ENCODE data around the gene RELN. TPM values are rescaled to one million over a fixed set of nuclear protein-coding genes. Genes with fewer than 3 reads are reported as not detected.

The RELN gene
- total and polyA plus RNA-seq, 2 of the 13 experiments (the other 11 are each of a cell fraction or from before 2014, with no cell fraction given): 315 to 332 TPM

DNA sequence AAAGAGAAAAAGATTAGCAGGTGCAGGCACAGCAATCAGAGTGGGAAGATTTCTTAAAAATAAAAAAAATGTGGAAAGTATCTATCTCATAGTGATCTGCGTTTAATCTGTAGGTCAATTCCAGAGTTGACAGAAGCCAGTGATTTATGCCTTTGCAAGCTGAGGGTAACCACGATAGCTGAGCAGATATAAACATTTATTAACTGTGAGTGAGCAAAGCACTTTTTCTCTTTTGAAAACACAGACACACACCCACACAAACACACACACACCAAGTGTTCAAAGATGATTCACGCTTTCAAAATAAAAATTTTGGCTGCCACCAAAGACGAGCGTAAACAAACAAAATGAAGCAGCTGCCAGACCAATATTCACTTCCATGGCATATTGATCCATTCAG is 300.2 kb downstream of the RELN start (continued):
- TF ChIP-seq AGO1 (IDR thresholded peaks at IDR 0.05; ENCODE audit: low read depth, low read length, poor library complexity, severe bottlenecking) (no peak), ZNF589 (CRISPR knock-in tag; conservative IDR thresholded peaks at IDR 0.05) (no peak), ZNF431 (CRISPR knock-in tag; IDR thresholded peaks at IDR 0.05; ENCODE audit: borderline replicate concordance, low read depth) (no peak), ZNF230 (CRISPR knock-in tag; IDR thresholded peaks at IDR 0.05) (no peak)
- TF ChIP-seq, protein P1, sequence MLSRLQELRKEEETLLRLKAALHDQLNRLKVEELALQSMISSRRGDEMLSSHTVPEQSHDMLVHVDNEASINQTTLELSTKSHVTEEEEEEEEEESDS (CRISPR knock-in tag; IDR thresholded peaks at IDR 0.05; ENCODE audit: borderline replicate concordance): no peak

DNA sequence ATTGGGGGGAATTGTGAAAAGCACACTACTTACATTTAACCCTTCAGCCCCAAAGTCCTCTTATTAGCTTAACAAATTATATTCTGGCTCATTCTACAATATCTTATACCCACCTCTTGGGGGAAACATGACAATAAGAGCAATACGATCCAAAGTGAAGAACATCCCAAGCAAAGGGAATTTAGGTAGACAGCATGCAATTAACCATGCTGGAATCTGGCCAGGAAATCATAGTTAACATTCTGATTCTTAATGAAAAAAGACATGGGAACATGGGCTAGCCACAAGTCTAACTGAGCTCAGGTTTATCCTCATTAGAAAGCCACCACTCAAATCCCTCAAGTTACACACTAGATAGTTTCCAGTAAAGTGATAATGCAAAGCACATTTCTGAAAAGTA is 301.5 kb downstream of the RELN start:
- no peaks in the 10 kb centered on the region for H3K9me3 ChIP-seq (ENCODE audit: low read length)
- POLR2A ChIA-PET: no interaction called here
- no peaks in the 10 kb centered on the region for H3K79me2 ChIP-seq (ENCODE audit: insufficient read depth, low read length)
- no peak overlapping the region for H3K27ac ChIP-seq (ENCODE audit: extremely low read length, insufficient read depth, low read length)
- DNase-seq (ENCODE audit: low spot score) (no peak), ATAC-seq (no peak), FAIRE-seq (no peak)
- H3K4me2 ChIP-seq (ENCODE audit: low read depth, low read length): no peak overlapping the region
- no peak overlapping the region for H2AFZ ChIP-seq (ENCODE audit: low read length)
- H3K27me3 ChIP-seq (ENCODE audit: control insufficient read depth in 1 of 2, insufficient read depth in 2 of 2, low read length in 2 of 2): no peaks in the 10 kb centered on the region
- 100% methylated on average over 1 of the region's 1 CpG for WGBS (ENCODE audit: low lambda C conversion rate)
- CTCF ChIA-PET (ENCODE audit: low intra/inter-chr PET ratio, low total read pairs): no interaction called here
- H4K20me1 ChIP-seq (ENCODE audit: insufficient read depth, low read length): no peaks in the 10 kb centered on the region
- no peak overlapping the region for H3K4me3 ChIP-seq (replicated peaks in 1 of 3; ENCODE audit: insufficient read depth in 1 of 3, low read depth in 2 of 3, low read length in 3 of 3)
- peaks cover 0 to 8% of the 10 kb centered on the region in 2 experiments; a peak in 2 of 5 replicates for H3K36me3 ChIP-seq (replicated peaks in 1 of 2; ENCODE audit: control insufficient read depth in 1 of 2, insufficient read depth in 2 of 2, low read length in 2 of 2)
- TF ChIP-seq ZNF256 (CRISPR knock-in tag; conservative IDR thresholded peaks at IDR 0.05) (no peak), ZNF124 (CRISPR knock-in tag; IDR thresholded peaks at IDR 0.05) (no peak), ZNF160 (CRISPR knock-in tag; IDR thresholded peaks at IDR 0.05) (no peak), ZNF33B (CRISPR knock-in tag; IDR thresholded peaks at IDR 0.05) (no peak), NFYB (CRISPR knock-in tag; IDR thresholded peaks at IDR 0.05) (no peak), ZNF3 (CRISPR knock-in tag; IDR thresholded peaks at IDR 0.05) (no peak), ZNF761 (CRISPR knock-in tag; conservative IDR thresholded peaks at IDR 0.05) (no peak), PCBP1 (IDR thresholded peaks at IDR 0.05; ENCODE audit: borderline replicate concordance, low read depth, low read length) (no peak), ZNF329 (CRISPR knock-in tag; IDR thresholded peaks at IDR 0.05; ENCODE audit: low read depth) (no peak), ZNF724P (CRISPR knock-in tag; IDR thresholded peaks at IDR 0.05; ENCODE audit: borderline replicate concordance) (no peak), ZNF850 (CRISPR knock-in tag; conservative IDR thresholded peaks at IDR 0.05) (no peak), ZNF543 (CRISPR knock-in tag; IDR thresholded peaks at IDR 0.05) (no peak), DR1 (CRISPR knock-in tag; IDR thresholded peaks at IDR 0.05) (no peak)
- TF ChIP-seq, protein P2, sequence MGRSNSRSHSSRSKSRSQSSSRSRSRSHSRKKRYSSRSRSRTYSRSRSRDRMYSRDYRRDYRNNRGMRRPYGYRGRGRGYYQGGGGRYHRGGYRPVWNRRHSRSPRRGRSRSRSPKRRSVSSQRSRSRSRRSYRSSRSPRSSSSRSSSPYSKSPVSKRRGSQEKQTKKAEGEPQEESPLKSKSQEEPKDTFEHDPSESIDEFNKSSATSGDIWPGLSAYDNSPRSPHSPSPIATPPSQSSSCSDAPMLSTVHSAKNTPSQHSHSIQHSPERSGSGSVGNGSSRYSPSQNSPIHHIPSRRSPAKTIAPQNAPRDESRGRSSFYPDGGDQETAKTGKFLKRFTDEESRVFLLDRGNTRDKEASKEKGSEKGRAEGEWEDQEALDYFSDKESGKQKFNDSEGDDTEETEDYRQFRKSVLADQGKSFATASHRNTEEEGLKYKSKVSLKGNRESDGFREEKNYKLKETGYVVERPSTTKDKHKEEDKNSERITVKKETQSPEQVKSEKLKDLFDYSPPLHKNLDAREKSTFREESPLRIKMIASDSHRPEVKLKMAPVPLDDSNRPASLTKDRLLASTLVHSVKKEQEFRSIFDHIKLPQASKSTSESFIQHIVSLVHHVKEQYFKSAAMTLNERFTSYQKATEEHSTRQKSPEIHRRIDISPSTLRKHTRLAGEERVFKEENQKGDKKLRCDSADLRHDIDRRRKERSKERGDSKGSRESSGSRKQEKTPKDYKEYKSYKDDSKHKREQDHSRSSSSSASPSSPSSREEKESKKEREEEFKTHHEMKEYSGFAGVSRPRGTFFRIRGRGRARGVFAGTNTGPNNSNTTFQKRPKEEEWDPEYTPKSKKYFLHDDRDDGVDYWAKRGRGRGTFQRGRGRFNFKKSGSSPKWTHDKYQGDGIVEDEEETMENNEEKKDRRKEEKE (IDR thresholded peaks at IDR 0.05): no peak
- TF ChIP-seq, protein P3, sequence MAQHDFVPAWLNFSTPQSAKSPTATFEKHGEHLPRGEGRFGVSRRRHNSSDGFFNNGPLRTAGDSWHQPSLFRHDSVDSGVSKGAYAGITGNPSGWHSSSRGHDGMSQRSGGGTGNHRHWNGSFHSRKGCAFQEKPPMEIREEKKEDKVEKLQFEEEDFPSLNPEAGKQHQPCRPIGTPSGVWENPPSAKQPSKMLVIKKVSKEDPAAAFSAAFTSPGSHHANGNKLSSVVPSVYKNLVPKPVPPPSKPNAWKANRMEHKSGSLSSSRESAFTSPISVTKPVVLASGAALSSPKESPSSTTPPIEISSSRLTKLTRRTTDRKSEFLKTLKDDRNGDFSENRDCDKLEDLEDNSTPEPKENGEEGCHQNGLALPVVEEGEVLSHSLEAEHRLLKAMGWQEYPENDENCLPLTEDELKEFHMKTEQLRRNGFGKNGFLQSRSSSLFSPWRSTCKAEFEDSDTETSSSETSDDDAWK (CRISPR knock-in tag; IDR thresholded peaks at IDR 0.05): no peak
- no peak overlapping the region for H3K9ac ChIP-seq (ENCODE audit: insufficient read depth, low read depth, low read length)
- no TSS peak for BruUV-seq (replicated peaks)
- intact Hi-C loops (cut with micrococcal nuclease; ENCODE audit: unreplicated experiment) (no loop called here), in situ Hi-C loops (cut with HindIII; ENCODE audit: extremely low pct_ligation_motif_present, low pct_unique_long_range_greater_than_20kb) (no loop called here)
- peaks cover 16% of the 10 kb centered on the region for H3K4me1 ChIP-seq (ENCODE audit: insufficient read depth, low read length)
